HepG2 (cell line): Measurements from ENCODE around the gene CHN2. TPM values are rescaled to one million over a fixed set of nuclear protein-coding genes. Genes with fewer than 3 reads are reported as not detected.

Experiments
- CHD4 ChIP-seq: fragments of 200-600 bp; sonication (generic); IDR thresholded peaks from 2 replicates; pipeline ENCODE4 v1.7.0; 2017; ENCODE audit warnings: mild to moderate bottlenecking, low read length, borderline replicate concordance
- EP300 ChIP-seq, 3 experiments: sonication (generic) in 1 of 3; formaldehyde crosslinking in 1 of 3; IDR thresholded peaks; 2 replicates each; pipeline versions ENCODE4 v1.5.1 to v1.6.1; 2011 to 2020; ENCODE audit warnings: low read depth in 2 of 3, low read length in 2 of 3, borderline replicate concordance in 1 of 3, improper control_type of control experiment in 1 of 3, mild to moderate bottlenecking in 1 of 3, missing genetic modification reagents in 1 of 3, moderate library complexity in 1 of 3
- FOXP1 ChIP-seq, 2 experiments: fragments of 450-650 bp in 1 of 2; IDR thresholded peaks; 2 replicates each; pipeline ENCODE4 v1.6.1; 2017 to 2018; ENCODE audit warnings: antibody characterized with exemption in 1 of 2
- JUN ChIP-seq: sonication (generic); formaldehyde crosslinking; IDR thresholded peaks from 2 replicates; pipeline ENCODE4 v1.4.0; 2020; ENCODE audit warnings: mild to moderate bottlenecking, missing genetic modification reagents
- PAF1 ChIP-seq: IDR thresholded peaks from 2 replicates; pipeline ENCODE4 v1.6.1; 2016; ENCODE audit warnings: missing genetic modification reagents, missing compliant biosample characterization
- PTBP1 ChIP-seq: fragments of 200-400 bp; formaldehyde crosslinking; IDR thresholded peaks from 2 replicates; pipeline ENCODE4 v1.6.1; 2018; ENCODE audit warnings: low read length, low read depth; ENCODE audit not compliant: poor library complexity, severe bottlenecking
- SMARCC2 ChIP-seq: fragments of 450-650 bp; IDR thresholded peaks from 2 replicates; pipeline ENCODE4 v1.6.1; 2017; ENCODE audit warnings: antibody characterized with exemption, mild to moderate bottlenecking
- TBX3 ChIP-seq: fragments of 450-650 bp; IDR thresholded peaks from 2 replicates; pipeline ENCODE4 v1.6.1; 2017; ENCODE audit warnings: antibody characterized with exemption, mild to moderate bottlenecking, inconsistent platforms, borderline replicate concordance
- TEAD3 ChIP-seq: optimal IDR thresholded peaks from 2 replicates; pipeline ENCODE3; 2016; ENCODE audit warnings: borderline replicate concordance
- ZBTB20 ChIP-seq: sonication (generic); formaldehyde crosslinking; IDR thresholded peaks from 2 replicates; pipeline ENCODE4 v1.8.1; 2023; ENCODE audit warnings: missing genetic modification reagents, low read depth, mild to moderate bottlenecking, borderline replicate concordance
- ZFAT ChIP-seq: sonication (generic); formaldehyde crosslinking; conservative IDR thresholded peaks from 2 replicates; pipeline ENCODE4 v1.8.1; 2023; ENCODE audit warnings: missing genetic modification reagents, inconsistent platforms
- ZNF446 ChIP-seq: sonication (generic); formaldehyde crosslinking; IDR thresholded peaks from 2 replicates; pipeline ENCODE4 v1.5.0; 2020; ENCODE audit warnings: mild to moderate bottlenecking, missing genetic modification reagents
- ZNF546 ChIP-seq: sonication (generic); formaldehyde crosslinking; conservative IDR thresholded peaks from 2 replicates; pipeline ENCODE4 v1.8.1; 2023; ENCODE audit warnings: mild to moderate bottlenecking, missing genetic modification reagents
- ZNF7 ChIP-seq: IDR thresholded peaks from 2 replicates; pipeline ENCODE4 v1.6.1; 2016; ENCODE audit warnings: missing biosample characterization, missing genetic modification reagents
- ZSCAN29 ChIP-seq: sonication (generic); formaldehyde crosslinking; conservative IDR thresholded peaks from 2 replicates; pipeline ENCODE4 v1.4.0; 2020; ENCODE audit warnings: mild to moderate bottlenecking, missing genetic modification reagents
- polyA plus RNA-seq, 8 experiments: library from polyadenylated mRNA; depleted of rRNA in 3 of 8; stranded (reverse) in 7 of 8; unstranded in 1 of 8; fragments of >200 nt; fragmentation: Illumina TruSeq in 4 of 8; extraction: Trizol in 4 of 8; gene quantifications; 2 replicates each; pipeline versions ENCODE4 v1.2.1 to v1.2.3, GENCODE V29; 2011 to 2016; ENCODE audit warnings: low read depth in 4 of 8, missing spikeins in 1 of 8, mixed read lengths in 1 of 8; ENCODE audit not compliant: insufficient read depth in 1 of 8
- total RNA-seq, 5 experiments: library from RNA; depleted of rRNA; stranded (reverse); fragments of >200 nt; fragmentation: Illumina TruSeq; extraction: Trizol; gene quantifications; 2 replicates each; pipeline ENCODE4 v1.2.3, GENCODE V29; 2016; ENCODE audit warnings: low read depth in 1 of 5
- TF ChIP-seq, protein P1 (sequence below): sonication (generic); formaldehyde crosslinking; IDR thresholded peaks from 2 replicates; pipeline ENCODE4 v1.5.1; 2020; ENCODE audit warnings: mild to moderate bottlenecking, missing genetic modification reagents, moderate library complexity
- TF ChIP-seq, protein P2 (sequence below): IDR thresholded peaks from 2 replicates; pipeline ENCODE4 v1.6.1; 2012; ENCODE audit warnings: low read depth, low read length, improper control_type of control experiment
- TF ChIP-seq, protein P3 (sequence below): sonication (generic); formaldehyde crosslinking; IDR thresholded peaks from 2 replicates; pipeline ENCODE4 v1.4.0; 2020; ENCODE audit warnings: missing genetic modification reagents; ENCODE audit errors: not compliant biosample characterization

Gene CHN2
- total and polyA plus RNA-seq, 2 of the 13 experiments (the other 11 are each of a cell fraction or from before 2014, with no cell fraction given) = 23.5 to 30.5 TPM

DNA sequence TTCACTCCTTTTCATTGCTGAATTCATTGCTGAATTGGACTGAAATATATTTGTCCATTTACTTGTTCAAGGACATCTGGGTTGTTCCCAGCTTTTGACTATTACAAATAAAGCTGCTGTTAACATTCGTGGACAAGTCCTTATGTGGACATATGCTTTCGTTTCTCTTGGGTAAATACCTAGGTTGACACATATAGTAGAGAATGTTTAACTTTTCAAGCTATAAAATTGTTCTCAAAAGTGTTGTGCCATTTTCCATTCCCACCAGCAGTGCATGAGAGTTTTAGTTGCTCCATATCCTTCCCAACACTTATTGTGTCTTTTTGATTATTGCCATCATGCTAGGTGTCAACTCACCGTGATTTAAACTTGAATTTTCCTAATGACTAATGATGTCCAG, 30.7 kb upstream of the CHN2 start (continued):
- TF ChIP-seq, protein P1, sequence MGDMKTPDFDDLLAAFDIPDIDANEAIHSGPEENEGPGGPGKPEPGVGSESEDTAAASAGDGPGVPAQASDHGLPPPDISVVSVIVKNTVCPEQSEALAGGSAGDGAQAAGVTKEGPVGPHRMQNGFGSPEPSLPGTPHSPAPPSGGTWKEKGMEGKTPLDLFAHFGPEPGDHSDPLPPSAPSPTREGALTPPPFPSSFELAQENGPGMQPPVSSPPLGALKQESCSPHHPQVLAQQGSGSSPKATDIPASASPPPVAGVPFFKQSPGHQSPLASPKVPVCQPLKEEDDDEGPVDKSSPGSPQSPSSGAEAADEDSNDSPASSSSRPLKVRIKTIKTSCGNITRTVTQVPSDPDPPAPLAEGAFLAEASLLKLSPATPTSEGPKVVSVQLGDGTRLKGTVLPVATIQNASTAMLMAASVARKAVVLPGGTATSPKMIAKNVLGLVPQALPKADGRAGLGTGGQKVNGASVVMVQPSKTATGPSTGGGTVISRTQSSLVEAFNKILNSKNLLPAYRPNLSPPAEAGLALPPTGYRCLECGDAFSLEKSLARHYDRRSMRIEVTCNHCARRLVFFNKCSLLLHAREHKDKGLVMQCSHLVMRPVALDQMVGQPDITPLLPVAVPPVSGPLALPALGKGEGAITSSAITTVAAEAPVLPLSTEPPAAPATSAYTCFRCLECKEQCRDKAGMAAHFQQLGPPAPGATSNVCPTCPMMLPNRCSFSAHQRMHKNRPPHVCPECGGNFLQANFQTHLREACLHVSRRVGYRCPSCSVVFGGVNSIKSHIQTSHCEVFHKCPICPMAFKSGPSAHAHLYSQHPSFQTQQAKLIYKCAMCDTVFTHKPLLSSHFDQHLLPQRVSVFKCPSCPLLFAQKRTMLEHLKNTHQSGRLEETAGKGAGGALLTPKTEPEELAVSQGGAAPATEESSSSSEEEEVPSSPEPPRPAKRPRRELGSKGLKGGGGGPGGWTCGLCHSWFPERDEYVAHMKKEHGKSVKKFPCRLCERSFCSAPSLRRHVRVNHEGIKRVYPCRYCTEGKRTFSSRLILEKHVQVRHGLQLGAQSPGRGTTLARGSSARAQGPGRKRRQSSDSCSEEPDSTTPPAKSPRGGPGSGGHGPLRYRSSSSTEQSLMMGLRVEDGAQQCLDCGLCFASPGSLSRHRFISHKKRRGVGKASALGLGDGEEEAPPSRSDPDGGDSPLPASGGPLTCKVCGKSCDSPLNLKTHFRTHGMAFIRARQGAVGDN (CRISPR knock-in tag) = no peak
- no peak for TF ChIP-seq PAF1 (CRISPR knock-in tag)
- no peak for TF ChIP-seq CHD4
- TF ChIP-seq ZFAT = no peak
- TF ChIP-seq FOXP1 (IDR thresholded peaks at IDR 0.05) = no peak
- TF ChIP-seq FOXP1 (CRISPR knock-in tag; IDR thresholded peaks at IDR 0.05) = peak; percentile 72
- no peak for TF ChIP-seq PTBP1
- peak; percentile 58; the same call in 1 of the 2 replicates for TF ChIP-seq ZBTB20
- TF ChIP-seq EP300 (IDR thresholded peaks at IDR 0.05; ENCODE audit: low read depth in 2 of 2, low read length in 2 of 2) = 0 out of 4 replicates have a peak, but pooled peaks of 1 of the 2 experiments have one; percentile 49
- TF ChIP-seq EP300 (CRISPR knock-in tag; IDR thresholded peaks at IDR 0.05; ENCODE audit: borderline replicate concordance) = no peak
- TF ChIP-seq ZNF546 (CRISPR knock-in tag) = no peak
- TF ChIP-seq TBX3 = 0 out of 2 replicates have a peak, but pooled peaks have one; percentile 9
- no peak for TF ChIP-seq SMARCC2
- TF ChIP-seq ZNF446 (CRISPR knock-in tag) = no peak
- TF ChIP-seq ZSCAN29 (CRISPR knock-in tag) = no peak
- TF ChIP-seq, protein P2, sequence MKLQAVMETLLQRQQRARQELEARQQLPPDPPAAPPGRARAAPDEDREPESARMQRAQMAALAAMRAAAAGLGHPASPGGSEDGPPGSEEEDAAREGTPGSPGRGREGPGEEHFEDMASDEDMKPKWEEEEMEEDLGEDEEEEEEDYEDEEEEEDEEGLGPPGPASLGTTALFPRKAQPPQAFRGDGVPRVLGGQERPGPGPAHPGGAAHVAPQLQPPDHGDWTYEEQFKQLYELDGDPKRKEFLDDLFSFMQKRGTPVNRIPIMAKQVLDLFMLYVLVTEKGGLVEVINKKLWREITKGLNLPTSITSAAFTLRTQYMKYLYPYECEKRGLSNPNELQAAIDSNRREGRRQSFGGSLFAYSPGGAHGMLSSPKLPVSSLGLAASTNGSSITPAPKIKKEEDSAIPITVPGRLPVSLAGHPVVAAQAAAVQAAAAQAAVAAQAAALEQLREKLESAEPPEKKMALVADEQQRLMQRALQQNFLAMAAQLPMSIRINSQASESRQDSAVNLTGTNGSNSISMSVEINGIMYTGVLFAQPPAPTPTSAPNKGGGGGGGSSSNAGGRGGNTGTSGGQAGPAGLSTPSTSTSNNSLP = peak; percentile 81
- TF ChIP-seq, protein P3, sequence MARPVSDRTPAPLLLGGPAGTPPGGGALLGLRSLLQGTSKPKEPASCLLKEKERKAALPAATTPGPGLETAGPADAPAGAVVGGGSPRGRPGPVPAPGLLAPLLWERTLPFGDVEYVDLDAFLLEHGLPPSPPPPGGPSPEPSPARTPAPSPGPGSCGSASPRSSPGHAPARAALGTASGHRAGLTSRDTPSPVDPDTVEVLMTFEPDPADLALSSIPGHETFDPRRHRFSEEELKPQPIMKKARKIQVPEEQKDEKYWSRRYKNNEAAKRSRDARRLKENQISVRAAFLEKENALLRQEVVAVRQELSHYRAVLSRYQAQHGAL = no peak
- no peak for TF ChIP-seq JUN (CRISPR knock-in tag)
- peak; percentile 87 for TF ChIP-seq ZNF7 (CRISPR knock-in tag)
- peak; percentile 43 for TF ChIP-seq TEAD3 (CRISPR knock-in tag)
